ENCODE data around the gene DCTPP1. TPM values are rescaled to one million over a fixed set of nuclear protein-coding genes. Genes with fewer than 3 reads are reported as not detected.

The DCTPP1 gene
- total and polyA plus RNA-seq, 2 of the 13 experiments (the other 11 are each of a cell fraction or from before 2014, with no cell fraction given): 54.8 to 74.4 TPM

DNA sequence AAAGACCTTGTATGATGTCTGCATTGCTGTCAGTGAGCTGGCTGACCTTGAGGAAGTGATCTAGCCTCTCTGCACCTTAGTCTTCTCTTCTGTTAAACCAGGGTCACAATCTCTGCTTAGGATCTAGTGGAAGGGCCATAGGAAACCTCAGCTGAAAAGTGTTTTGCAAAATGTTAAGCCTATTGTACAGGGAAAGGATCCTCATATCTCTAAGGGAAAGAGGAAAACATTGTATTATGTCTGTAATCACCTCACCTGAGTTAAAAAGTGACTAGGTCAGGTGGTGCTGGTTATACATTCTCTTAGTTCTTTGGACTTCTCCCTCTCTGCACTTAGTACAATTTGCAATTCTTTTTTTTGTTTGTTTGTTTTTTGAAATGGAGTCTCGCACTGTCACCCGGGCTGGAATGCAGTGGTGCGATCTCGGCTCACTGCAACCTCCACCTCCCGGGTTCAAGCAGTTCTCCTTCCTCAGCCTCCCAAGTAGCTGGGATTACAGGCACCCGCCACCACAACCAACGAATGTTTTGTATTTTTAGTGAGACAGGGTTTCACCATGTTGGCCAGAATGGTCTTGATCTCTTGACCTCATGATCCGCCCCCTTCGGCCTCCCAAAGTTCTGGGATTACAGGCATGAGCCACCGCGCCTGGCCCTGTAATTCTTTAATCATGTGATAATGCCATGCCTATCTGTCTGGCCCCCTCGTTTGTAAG is 17.8 kb upstream of the DCTPP1 start (continued):
- TF ChIP-seq ZFP82 (CRISPR knock-in tag; IDR thresholded peaks at IDR 0.05; ENCODE audit: borderline replicate concordance): no peak
- TF ChIP-seq, protein P1, sequence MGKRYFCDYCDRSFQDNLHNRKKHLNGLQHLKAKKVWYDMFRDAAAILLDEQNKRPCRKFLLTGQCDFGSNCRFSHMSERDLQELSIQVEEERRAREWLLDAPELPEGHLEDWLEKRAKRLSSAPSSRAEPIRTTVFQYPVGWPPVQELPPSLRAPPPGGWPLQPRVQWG (CRISPR knock-in tag; IDR thresholded peaks at IDR 0.05; ENCODE audit: borderline replicate concordance, low read depth): no peak
- TF ChIP-seq, protein P2, sequence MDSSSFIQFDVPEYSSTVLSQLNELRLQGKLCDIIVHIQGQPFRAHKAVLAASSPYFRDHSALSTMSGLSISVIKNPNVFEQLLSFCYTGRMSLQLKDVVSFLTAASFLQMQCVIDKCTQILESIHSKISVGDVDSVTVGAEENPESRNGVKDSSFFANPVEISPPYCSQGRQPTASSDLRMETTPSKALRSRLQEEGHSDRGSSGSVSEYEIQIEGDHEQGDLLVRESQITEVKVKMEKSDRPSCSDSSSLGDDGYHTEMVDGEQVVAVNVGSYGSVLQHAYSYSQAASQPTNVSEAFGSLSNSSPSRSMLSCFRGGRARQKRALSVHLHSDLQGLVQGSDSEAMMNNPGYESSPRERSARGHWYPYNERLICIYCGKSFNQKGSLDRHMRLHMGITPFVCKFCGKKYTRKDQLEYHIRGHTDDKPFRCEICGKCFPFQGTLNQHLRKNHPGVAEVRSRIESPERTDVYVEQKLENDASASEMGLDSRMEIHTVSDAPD (CRISPR knock-in tag; IDR thresholded peaks at IDR 0.05): no peak
- no peak; the same call in 1 of the 2 replicates for TF ChIP-seq ZNF235 (CRISPR knock-in tag; IDR thresholded peaks at IDR 0.05; ENCODE audit: borderline replicate concordance)
- peak; percentile 73; the same call in 1 of the 2 replicates for TF ChIP-seq BCL6 (CRISPR knock-in tag; IDR thresholded peaks at IDR 0.05)
- TF ChIP-seq, protein P3, sequence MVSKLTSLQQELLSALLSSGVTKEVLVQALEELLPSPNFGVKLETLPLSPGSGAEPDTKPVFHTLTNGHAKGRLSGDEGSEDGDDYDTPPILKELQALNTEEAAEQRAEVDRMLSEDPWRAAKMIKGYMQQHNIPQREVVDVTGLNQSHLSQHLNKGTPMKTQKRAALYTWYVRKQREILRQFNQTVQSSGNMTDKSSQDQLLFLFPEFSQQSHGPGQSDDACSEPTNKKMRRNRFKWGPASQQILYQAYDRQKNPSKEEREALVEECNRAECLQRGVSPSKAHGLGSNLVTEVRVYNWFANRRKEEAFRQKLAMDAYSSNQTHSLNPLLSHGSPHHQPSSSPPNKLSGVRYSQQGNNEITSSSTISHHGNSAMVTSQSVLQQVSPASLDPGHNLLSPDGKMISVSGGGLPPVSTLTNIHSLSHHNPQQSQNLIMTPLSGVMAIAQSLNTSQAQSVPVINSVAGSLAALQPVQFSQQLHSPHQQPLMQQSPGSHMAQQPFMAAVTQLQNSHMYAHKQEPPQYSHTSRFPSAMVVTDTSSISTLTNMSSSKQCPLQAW (CRISPR knock-in tag; IDR thresholded peaks at IDR 0.05): peak; percentile 96
- TF ChIP-seq SRSF9 (IDR thresholded peaks at IDR 0.05; ENCODE audit: borderline replicate concordance, insufficient read depth, low read depth, low read length, poor library complexity, severe bottlenecking): no peak
- no peak for TF ChIP-seq ZNF253 (CRISPR knock-in tag; IDR thresholded peaks at IDR 0.05; ENCODE audit: borderline replicate concordance)
- TF ChIP-seq ZNF816 (CRISPR knock-in tag; IDR thresholded peaks at IDR 0.05; ENCODE audit: borderline replicate concordance): no peak
- TF ChIP-seq, protein P4, sequence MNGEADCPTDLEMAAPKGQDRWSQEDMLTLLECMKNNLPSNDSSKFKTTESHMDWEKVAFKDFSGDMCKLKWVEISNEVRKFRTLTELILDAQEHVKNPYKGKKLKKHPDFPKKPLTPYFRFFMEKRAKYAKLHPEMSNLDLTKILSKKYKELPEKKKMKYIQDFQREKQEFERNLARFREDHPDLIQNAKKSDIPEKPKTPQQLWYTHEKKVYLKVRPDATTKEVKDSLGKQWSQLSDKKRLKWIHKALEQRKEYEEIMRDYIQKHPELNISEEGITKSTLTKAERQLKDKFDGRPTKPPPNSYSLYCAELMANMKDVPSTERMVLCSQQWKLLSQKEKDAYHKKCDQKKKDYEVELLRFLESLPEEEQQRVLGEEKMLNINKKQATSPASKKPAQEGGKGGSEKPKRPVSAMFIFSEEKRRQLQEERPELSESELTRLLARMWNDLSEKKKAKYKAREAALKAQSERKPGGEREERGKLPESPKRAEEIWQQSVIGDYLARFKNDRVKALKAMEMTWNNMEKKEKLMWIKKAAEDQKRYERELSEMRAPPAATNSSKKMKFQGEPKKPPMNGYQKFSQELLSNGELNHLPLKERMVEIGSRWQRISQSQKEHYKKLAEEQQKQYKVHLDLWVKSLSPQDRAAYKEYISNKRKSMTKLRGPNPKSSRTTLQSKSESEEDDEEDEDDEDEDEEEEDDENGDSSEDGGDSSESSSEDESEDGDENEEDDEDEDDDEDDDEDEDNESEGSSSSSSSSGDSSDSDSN (CRISPR knock-in tag; IDR thresholded peaks at IDR 0.05): peak; percentile 54
- TF ChIP-seq ZNF10 (CRISPR knock-in tag; IDR thresholded peaks at IDR 0.05; ENCODE audit: borderline replicate concordance, low read depth): no peak
- TF ChIP-seq, protein P5, sequence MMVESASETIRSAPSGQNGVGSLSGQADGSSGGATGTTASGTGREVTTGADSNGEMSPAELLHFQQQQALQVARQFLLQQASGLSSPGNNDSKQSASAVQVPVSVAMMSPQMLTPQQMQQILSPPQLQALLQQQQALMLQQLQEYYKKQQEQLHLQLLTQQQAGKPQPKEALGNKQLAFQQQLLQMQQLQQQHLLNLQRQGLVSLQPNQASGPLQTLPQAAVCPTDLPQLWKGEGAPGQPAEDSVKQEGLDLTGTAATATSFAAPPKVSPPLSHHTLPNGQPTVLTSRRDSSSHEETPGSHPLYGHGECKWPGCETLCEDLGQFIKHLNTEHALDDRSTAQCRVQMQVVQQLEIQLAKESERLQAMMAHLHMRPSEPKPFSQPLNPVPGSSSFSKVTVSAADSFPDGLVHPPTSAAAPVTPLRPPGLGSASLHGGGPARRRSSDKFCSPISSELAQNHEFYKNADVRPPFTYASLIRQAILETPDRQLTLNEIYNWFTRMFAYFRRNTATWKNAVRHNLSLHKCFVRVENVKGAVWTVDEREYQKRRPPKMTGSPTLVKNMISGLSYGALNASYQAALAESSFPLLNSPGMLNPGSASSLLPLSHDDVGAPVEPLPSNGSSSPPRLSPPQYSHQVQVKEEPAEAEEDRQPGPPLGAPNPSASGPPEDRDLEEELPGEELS (CRISPR knock-in tag; IDR thresholded peaks at IDR 0.05): peak; percentile 98
- TF ChIP-seq FOXK1 (CRISPR knock-in tag; IDR thresholded peaks at IDR 0.05; ENCODE audit: borderline replicate concordance, low read depth): peak; percentile 63
- TF ChIP-seq ZFAT (CRISPR knock-in tag; conservative IDR thresholded peaks at IDR 0.05): no peak
- TF ChIP-seq CENPT (CRISPR knock-in tag; IDR thresholded peaks at IDR 0.05; ENCODE audit: low read depth): no peak
- 0 out of 2 replicates have a peak, but pooled peaks have one; percentile 60 for TF ChIP-seq ZNF441 (CRISPR knock-in tag; IDR thresholded peaks at IDR 0.05; ENCODE audit: borderline replicate concordance)
- TF ChIP-seq ZNF101 (CRISPR knock-in tag; IDR thresholded peaks at IDR 0.05; ENCODE audit: borderline replicate concordance, low read depth): 0 out of 2 replicates have a peak, but pooled peaks have one; percentile 75
- TF ChIP-seq ZNF569 (CRISPR knock-in tag; IDR thresholded peaks at IDR 0.05; ENCODE audit: borderline replicate concordance): no peak
- 0 out of 2 replicates have a peak, but pooled peaks have one; percentile 43 for TF ChIP-seq ZNF224 (CRISPR knock-in tag; IDR thresholded peaks at IDR 0.05)

Measured in HepG2 (cell line).